HG02798 (cell line): Measurements from ENCODE around the gene NFE2L3.
A peak's percentile ranks its signal among the peaks of the same experiment; 100 is the strongest.
"Not testable (repeated sequence)": the region's sequence is repeated elsewhere in the genome, so short reads cannot be mapped to it uniquely, and the experiment has no call there.

Experiments used
- ATAC-seq: cut with Tn5 transposase; IDR thresholded peaks from one replicate; pipeline ENCODE4 v1.9.1; 2021; ENCODE audit warnings: mild to moderate bottlenecking; ENCODE audit not compliant: unreplicated experiment, poor library complexity

NFE2L3 gene

DNA sequence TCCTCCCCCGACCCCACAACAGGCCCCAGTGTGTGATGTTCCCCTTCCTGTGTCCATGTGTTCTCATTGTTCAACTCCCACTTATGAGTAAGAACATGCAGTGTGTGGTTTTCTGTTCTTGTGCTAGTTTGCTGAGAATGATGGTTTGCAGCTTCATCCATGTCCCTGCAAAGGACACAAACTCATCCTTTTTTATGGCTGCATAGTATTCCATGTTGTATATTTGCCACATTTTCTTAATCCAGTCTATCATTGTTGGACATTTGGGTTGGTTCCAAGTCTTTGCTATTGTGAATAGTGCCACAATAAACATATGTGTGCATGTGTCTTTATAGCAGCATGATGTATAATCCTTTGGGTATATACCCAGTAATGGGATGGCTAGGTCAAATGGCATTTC, 11.8 kb downstream of the NFE2L3 start:
- ATAC-seq = not testable (repeated sequence)

DNA sequence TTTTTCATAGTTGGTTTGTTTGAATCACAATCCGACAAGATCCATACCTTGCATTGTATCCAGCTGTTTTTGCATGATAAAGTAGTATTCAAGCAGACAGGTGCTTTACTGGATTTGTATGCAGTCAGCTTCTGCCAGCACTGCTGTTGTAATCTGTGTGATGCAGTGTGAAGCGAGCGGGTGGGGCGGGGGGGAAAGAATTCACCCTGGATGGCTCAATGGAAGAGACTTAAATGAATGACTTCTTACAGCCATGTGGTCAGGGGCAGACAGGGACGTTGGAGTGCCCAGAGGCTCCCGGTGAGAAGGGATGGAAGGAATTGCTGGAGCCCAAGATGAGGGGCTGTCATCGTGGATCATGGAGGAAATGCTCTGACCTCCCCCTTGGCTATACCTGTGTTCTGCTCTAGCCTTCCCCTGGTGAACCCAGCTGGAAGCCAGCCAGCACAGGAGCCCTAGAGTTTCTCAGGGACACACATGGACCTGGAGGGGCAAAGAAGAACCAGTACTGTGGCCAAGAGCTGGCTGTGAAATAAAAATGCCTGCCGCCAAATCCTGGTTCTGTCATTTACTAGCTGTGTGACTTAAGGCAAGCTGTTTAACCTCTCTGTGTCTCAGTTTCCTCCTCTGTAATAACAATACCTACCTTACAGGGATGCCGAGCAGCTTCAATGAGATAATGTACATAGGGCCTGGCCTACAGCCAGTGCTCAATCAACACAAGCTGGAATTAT, 14.1 kb downstream of the NFE2L3 start:
- ATAC-seq = no peak

DNA sequence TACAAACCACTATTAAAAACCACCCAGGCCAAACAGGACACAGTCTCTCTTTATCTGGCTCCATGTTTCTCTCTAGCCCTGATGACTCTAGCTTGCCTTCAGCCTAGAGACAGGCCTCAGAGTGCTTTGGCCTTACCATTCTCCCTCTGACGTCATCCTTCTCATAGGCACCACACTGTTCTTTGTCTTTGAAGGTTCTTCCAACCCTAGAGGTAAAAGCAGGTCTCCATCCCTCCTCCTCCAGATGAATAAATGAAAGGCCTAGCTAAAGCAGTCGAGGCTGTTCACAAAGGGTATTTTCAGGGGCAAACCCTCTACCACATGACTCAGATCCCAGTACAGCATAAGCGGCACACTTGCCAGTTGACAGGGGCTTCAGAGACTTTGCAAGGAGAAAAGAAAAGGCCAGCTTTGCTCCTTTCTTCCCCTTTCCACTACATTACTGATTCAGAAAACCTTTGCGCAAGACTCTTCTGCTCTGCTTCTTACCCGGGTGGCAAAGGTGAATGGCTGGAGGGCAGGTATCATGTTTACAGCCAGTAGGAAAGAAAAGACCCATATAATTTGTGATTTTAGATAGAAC, 14.8 kb downstream of the NFE2L3 start:
- ATAC-seq = peak; percentile 39

DNA sequence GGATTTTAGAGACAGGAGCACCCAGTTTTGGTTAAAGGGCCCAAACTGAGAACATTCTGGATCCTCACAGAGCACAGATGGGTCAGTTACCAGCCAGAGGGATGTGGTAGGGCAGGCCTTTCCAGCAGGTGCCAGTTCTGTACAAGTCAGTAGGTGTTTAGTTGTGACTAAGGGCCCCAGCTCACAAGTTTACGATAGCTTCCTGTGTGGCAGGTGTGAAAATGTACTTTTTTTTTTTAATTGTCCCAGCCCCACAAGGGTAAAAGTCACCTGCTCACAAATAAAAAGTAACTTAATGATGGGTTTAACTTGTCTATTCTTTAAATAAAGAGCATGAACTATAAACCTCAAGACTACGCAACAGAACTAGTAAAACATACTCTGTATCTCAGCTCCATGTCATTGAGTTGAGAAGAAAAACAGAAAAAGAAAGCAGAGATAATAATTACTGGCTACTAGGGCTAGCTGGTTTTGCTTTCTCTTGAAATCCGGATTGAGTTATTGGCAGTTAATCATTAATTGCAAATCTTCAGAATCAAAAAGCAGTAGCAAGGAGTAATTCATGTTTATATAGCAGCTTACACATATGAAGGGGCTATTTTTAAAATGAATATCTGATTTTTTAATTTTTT, 15.4 kb downstream of the NFE2L3 start:
- ATAC-seq = peak; percentile 82

DNA sequence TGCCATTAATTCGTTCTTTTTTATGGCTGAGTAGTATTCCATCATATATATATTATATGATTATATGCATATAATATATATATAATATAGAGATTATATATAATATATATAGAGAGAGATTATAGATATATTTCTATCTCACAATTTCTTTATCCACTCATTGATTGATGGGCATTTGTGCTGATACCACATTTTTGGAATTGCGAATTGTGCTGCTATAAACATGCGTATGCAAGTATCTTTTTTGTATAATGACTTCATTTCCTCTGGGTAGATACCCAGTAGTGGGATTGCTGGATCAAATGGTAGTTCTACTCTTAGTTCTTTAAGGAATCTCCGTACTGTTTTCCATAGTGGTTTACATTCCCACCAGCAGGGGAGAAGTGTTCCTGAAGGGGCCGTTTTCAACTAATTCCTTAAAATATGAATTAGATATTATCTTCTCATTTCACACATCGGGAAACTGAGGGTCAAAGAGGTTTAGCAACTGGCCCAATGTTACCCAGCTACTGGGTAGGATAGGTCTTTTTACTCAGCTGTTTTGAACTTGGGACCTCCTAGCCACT, 16.5 kb downstream of the NFE2L3 start:
- no peak for ATAC-seq

DNA sequence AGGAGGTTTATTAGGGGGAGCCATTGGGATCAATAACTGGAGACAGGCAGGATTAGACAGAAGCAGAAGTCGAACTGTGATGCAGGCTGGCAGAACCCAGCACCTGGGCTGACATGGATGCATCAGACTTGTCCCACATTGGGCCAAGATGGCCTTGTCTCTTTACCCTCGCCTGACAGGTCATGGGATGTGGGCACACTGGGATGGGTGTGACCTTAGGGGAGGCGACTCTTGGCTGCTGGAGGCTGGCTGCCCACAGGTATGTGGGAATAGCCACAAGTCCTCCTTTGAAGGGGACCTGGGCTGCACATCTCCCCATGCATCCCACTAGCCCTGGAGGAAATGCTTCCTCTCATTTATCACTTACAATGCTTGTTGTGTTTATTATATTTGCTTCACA, 17.3 kb downstream of the NFE2L3 start:
- no peak for ATAC-seq

DNA sequence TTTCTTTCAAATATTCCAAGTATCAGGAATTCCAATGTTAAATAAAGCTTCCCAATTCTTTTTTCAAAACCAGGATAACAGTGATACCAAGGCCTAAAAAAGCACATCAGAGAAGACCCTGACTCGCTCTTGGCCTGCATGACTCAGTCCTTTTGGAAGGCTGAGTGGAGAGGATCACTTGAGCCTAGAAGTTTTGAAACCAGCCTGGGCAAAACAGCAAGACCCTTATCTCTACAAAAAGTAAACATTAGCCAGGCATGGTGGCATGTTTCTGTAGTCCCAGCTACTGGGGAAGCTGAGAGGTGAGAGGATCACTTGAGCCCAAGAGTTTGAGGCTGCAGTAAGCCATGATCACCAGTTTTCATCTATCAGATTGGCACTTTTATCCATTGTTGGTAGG, 18.7 kb downstream of the NFE2L3 start:
- no peak for ATAC-seq

DNA sequence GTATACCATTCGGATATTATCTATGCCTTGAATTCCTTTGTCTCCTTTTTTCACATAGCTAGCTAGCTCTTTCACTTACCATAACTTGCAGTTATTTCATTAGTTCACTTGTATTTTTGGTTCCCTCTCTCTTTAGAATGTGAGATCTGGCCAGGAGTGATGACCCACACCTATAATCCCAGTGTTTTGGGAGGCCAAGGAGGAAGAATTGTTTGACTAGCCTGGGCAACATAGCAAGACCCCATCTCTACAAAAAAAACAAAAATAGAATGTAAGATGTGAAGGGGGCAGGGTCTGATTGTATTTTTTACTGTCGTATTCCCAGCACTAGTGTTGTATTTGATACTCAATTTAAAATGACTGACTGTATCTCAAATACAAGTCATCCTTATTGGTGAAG, 19.6 kb downstream of the NFE2L3 start:
- no peak for ATAC-seq

DNA sequence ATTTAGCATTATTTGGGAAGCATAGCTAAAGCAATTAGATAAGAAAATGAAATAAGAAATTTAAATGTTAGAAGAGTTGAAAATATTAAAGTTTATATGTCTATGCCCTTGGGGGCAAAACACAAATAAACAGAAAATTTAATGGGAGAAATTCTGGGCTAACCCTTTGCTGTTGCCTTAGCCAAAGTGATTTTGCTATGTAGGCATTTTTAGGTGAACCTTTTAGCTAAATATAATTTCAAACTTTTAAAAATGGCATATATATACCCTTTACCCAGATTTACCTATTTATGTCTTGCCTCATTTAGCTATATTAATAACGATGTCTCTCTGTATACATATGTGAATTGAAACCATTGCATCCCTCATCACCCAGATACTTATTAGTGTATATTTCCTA, 20.1 kb downstream of the NFE2L3 start:
- ATAC-seq = no peak

DNA sequence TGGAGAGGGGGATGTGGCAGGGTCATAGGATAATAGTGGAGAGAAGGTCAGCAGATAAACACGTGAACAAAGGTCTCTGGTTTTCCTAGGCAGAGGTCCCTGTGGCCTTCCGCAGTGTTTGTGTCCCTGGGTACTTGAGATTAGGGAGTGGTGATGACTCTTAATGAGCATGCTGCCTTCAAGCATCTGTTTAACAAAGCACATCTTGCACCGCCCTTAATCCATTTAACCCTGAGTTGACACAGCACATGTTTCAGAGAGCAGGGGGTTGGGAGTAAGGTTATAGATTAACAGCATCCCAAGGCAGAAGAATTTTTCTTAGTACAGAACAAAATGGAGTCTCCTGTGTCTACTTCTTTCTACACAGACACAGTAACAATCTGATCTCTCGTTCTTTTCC, 23.9 kb downstream of the NFE2L3 start:
- not testable (repeated sequence) for ATAC-seq

DNA sequence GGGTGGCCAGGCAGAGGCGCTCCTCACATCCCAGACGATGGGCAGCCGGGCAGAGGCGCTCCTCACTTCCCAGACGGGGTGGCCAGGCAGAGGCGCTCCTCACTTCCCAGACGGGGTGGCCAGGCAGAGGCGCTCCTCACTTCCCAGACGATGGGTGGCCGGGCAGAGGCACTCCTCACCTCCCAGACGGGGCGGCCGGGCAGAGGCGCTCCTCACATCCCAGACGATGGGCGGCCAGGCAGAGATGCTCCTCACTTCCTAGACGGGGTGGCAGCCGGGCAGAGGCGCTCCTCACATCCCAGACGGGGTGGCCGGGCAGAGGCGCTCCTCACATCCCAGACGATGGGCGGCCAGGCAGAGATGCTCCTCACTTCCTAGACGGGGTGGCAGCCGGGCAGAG, 24.7 kb downstream of the NFE2L3 start:
- not testable (repeated sequence) for ATAC-seq

DNA sequence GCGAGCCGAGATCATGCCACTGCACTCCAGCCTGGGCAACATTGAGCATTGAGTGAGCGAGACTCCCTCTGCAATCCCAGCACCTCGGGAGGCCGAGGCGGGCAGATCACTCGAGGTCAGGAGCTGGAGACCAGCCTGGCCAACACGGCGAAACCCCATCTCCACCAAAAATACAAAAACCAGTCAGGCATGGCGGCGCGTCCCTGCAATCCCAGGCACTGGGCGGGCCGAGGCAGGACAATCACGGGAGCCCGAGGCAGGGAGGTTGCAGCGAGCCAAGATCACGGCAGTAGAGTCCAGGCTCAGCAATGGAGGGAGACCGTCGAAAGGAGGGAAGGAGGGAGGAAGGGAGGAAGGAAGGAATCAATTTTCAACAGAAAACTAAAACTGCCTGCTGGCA, 25.3 kb downstream of the NFE2L3 start:
- not testable (repeated sequence) for ATAC-seq

DNA sequence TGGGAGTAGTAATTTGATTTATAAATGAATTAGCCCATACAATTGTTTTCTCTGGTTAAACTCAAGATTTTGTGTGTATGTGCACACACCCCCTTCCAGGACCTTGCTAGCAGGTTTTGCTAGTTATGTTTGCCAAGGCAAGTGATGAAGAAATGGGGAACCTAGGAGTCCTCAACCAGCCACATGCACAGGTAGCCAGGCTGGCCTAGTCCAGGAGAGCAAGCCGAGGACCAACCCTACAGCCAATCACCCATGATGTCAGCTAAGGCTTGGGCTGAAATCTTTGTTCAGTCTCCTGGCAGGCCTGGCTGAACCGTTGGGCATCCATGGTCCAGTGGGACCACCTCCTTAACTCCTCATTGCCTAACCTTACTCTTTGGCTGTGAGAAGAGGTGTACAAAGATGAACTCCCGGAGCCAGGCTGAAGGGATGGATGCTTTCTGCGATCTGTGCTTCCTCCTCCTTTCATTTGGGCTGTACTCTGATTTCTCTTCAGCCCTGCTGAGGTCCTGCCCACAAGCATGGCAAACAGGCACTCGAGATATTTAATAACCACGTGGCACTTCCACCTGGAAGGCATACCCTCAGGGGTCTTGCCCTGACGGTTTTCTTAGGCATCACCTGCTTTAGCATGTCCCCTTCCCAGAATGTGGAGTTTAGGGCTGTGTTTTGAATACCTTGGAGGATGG, 26.4 kb downstream of the NFE2L3 start:
- ATAC-seq = no peak

DNA sequence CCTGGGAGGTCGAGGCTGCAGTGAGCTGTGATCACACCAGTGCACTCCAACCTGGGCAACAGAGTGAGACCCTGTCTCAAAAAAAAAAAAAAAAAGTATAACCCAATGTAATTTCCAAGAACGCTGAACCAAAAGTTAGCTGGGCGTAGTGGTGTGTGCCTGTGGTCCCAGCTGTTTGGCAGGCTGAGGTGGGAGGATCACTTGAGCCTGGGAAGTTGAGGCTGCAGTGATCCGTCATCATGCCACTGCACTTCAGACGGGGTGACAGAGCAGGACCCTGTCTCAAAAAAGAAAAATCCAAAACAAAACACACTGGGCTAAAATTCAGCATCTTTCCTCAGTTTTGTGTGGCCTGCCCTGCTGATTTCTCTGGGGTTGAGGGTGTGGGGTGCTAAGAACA, 27.4 kb downstream of the NFE2L3 start:
- no peak for ATAC-seq

DNA sequence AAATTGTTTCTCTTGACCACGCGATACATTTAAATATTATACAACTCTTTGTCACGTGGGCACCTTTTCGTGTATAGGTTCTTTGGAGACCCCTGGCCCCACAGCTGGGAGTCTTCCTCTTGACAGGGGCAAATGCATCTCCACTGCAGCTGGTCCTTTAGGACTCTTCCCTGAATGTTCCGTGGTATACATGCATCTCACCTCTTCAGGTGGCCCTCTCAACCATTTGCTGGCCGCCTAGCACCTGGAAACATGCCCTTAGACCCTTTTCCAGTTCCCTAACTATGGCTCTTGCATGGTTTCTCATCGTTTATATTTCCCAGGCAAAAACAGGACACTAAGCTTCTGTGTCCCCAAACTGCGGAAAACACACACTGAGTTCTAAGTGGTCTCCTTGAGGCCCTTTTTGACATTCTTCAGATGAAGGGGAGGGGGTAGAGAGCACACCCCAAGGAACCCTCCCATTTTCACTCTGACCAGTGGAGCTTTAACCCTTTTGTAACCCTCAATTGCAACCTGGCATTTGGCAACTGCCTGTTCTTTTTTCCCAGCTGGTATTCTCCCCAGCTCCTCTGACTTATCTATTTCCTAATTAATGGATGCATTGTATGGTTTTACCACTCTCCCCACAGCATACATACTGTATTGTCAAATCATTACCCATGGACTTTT, 28.0 kb downstream of the NFE2L3 start:
- ATAC-seq = no peak

DNA sequence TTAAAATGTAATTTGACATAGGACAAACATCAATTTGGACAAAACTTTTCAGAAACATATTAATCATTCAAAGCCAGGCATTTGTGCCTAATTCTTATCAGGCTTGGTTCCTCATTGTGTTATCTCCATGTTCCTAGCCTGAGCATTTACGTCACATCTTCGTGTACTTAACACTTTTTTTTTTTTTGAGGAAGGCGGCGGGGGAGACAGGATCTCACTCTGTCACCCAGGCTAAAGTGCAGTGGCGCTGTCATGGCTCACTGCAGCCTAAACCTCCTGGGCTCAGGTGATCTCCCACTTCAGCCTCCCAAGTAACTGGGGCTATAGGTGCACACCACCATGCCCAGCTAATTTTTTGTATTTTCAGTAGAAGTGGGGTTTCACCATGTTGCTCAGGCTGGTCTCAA, 28.8 kb downstream of the NFE2L3 start:
- ATAC-seq = no peak

DNA sequence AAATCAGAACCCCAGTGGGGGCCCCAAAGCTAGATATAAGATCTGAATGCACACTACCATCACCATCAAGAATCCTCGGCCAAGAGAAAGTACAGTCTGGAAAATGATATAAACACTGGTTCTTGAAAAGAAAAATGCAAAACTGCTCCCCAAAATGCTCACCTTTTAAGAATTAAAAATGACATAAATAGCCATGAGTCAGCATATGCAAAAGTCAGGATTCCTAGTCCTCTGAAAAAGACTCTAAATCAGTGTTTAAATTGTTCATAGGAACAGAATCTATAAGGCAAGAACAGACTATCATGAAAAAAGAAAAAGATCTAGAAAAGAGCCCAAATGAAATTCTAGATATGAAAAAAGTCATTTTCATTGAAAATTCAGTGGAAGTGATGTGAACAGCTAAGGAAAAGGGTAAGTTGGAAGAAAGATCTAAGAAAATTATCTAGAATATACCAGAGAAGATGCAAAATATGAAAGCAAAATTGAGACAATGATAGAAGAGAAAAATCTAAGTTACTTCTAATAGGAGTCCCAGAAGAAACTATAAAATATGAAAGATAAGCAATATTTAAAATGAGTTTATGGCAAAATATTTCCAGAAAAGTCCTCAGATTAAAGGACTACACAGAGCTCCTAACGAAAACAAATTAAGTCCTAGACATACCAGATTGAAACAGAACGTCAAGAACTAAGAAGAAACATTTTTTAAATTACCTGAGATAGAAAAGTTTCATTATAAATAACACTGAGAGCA, 29.7 kb downstream of the NFE2L3 start:
- ATAC-seq = no peak

DNA sequence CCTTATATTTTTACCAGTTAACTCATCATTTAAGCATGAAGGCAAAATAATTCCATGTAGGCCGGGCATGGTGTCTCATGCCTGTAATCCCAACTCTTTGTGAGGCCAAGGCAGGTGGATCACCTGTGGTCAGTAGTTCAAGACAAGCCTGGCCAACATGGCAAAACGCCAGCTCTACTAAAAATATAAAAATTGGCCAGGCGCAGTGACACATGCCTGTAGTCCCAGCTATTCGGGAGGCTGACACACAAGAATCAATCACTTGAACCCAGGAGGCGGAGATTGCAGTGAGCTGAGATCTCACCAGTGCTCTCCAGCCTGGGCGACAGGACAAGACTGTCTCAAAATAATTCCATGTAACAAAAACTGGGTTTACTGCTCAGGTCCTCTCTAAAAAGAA, 30.3 kb downstream of the NFE2L3 start:
- ATAC-seq = no peak

DNA sequence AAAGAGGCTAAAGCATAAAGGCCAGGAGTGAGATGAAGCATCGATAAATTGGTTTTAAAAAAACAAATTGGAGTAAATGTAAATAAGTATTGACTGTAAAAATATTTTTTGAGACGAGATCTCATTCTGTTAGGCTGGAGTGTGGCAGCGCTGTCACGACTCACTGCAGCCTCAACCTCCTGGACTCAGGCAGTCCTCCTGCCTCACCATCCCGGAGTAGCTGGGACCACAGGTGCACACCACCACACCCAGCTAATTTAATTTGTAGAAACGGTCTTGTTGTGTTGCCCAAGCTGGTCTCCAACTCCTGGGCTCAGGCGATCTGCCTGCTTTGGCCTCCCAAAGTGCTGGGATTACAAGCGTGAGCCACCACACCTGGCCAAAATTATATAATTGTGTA, 30.7 kb downstream of the NFE2L3 start:
- no peak for ATAC-seq
